RWPE1 (cell line): ENCODE measurements around the gene INSR.

Experiments used
- CTCF ChIA-PET: fragments of 350-600 bp; sonication (Branson Sonifier 250); formaldehyde crosslinking; extraction: SDS; loops from one replicate; lab custom pipeline; 2021; lab: Yijun Ruan, JAX
- POLR2A ChIA-PET: fragments of 400-600 bp; formaldehyde crosslinking; extraction: SDS; loops from one replicate; lab custom pipeline; 2020; ENCODE audit warnings: antibody characterized with exemption; ENCODE audit not compliant: low non-redundant PET; lab: Yijun Ruan, JAX
- DNase-seq: peaks from one replicate; pipeline ENCODE4 v3.0.0; 2012; ENCODE audit warnings: low spot score
- H3K27ac ChIP-seq: fragments of 450-650 bp; 2 replicates; pipeline ENCODE4 v1.5.1; 2017
- CTCF ChIP-seq: fragments of 450-650 bp; conservative IDR thresholded peaks from 2 replicates; pipeline ENCODE4 v1.5.1; 2017; ENCODE audit warnings: low read depth, mild to moderate bottlenecking

The INSR gene

GRCh38 chr19:7194566-7194965 is 99.6 kb downstream of the INSR start:
- TF ChIP-seq CTCF, result no peak
- ChIA-PET POLR2A (interaction anchor here (0.6 kb wide), 1 partner anchor 126 kb away, joined by 3 read pairs; no protein-coding TSS in a partner anchor), CTCF (interaction anchor here (0.7 kb wide), 1 partner anchor 605 kb away, joined by 7 read pairs; no protein-coding TSS in a partner anchor)
- H3K27ac ChIP-seq, result no peak overlapping the region
- no peak for DNase-seq

- H3K27ac ChIP-seq, result no peak overlapping the region
- CTCF ChIA-PET, result interaction anchor here (0.6 kb wide), 1 partner anchor 1060 kb away, joined by 4 read pairs; no protein-coding TSS in a partner anchor
- no peak for TF ChIP-seq CTCF
- DNase-seq, result no peak
- POLR2A ChIA-PET, result no interaction called here
Measured at GRCh38 chr19:7191946-7192691, 102.1 kb downstream of the INSR start.

GRCh38 chr19:7188698-7189629 is 105.2 kb downstream of the INSR start:
- POLR2A ChIA-PET, result no interaction called here
- CTCF ChIA-PET, result no interaction called here
- no peak for DNase-seq
- no peak for TF ChIP-seq CTCF
- no peak overlapping the region for H3K27ac ChIP-seq

GRCh38 chr19:7187605-7188339 is 106.4 kb downstream of the INSR start:
- ChIA-PET POLR2A (no interaction called here), CTCF (interaction anchor here (0.7 kb wide), 1 partner anchor 54 kb away, joined by 3 read pairs; no protein-coding TSS in a partner anchor)
- no peak for TF ChIP-seq CTCF
- DNase-seq, result no peak
- no peak overlapping the region for H3K27ac ChIP-seq

- no peak for DNase-seq
- ChIA-PET POLR2A (no interaction called here), CTCF (no interaction called here)
- H3K27ac ChIP-seq, result no peak overlapping the region
- no peak for TF ChIP-seq CTCF
Measured at GRCh38 chr19:7182489-7182888, 111.7 kb downstream of the INSR start.

- CTCF ChIA-PET, result interaction anchor here (0.6 kb wide), 1 partner anchor 11 kb away, joined by 4 read pairs; no protein-coding TSS in a partner anchor
- no peak for DNase-seq
- H3K27ac ChIP-seq, result no peak overlapping the region
- POLR2A ChIA-PET, result no interaction called here
- no peak for TF ChIP-seq CTCF
Measured at GRCh38 chr19:7179917-7180306, 114.3 kb downstream of the INSR start.
